Stomach (tissue), 9 donors: ENCODE results near the gene MEG3. TPM values are rescaled to one million over a fixed set of nuclear protein-coding genes. Genes with fewer than 3 reads are reported as not detected.

ENCODE experiments used
- DNase-seq, 2 donors: peaks; one replicate each; pipeline versions ENCODE4 v3.0.0 to v3.0.0-alpha.2; 2013 to 2019
- H3K27ac ChIP-seq, 5 donors: fragments of 200-600 bp in 4 of 5; sonication (generic) in 4 of 5; one replicate each; pipeline ENCODE4 v1.5.1; 2013 to 2019; ENCODE audit warnings: mild to moderate bottlenecking in 1 of 5, moderate library complexity in 1 of 5
- H3K27me3 ChIP-seq, 3 donors: fragments of 200-600 bp; sonication (generic); one replicate each; pipeline ENCODE4 v1.5.1; 2017 to 2019; ENCODE audit warnings: mixed run types in 1 of 3
- H3K36me3 ChIP-seq, 4 donors: fragments of 200-600 bp; sonication (generic); 1 replicate in 3 of 4; 2 replicates in 1 of 4; pipeline ENCODE4 v1.5.1; 2016 to 2019
- H3K4me1 ChIP-seq, 4 donors: fragments of 200-600 bp; sonication (generic); one replicate each; pipeline ENCODE4 v1.5.1; 2016 to 2019
- H3K4me3 ChIP-seq, 4 donors: fragments of 200-600 bp; sonication (generic) in 3 of 4; one replicate each; pipeline ENCODE4 v1.5.1; 2016 to 2019; ENCODE audit warnings: mild to moderate bottlenecking in 1 of 4
- H3K9me3 ChIP-seq, 4 donors: fragments of 200-600 bp; sonication (generic); one replicate each; pipeline ENCODE4 v1.5.1; 2016 to 2019
- EP300 ChIP-seq: sonication (generic); formaldehyde crosslinking; IDR thresholded peaks from one replicate; pipeline ENCODE4 v1.6.1; 2017; ENCODE audit warnings: antibody characterized with exemption
- POLR2A ChIP-seq, 4 donors: fragments of 450-650 bp; IDR thresholded peaks; one replicate each; pipeline ENCODE4 v1.6.1; 2016; ENCODE audit warnings: antibody characterized with exemption in 4 of 4, control low read depth in 2 of 4, mild to moderate bottlenecking in 1 of 4, moderate library complexity in 1 of 4
- POLR2AphosphoS5 ChIP-seq, 3 donors: sonication (generic); formaldehyde crosslinking; IDR thresholded peaks; one replicate each; pipeline ENCODE4 v1.6.1; 2016; ENCODE audit warnings: antibody characterized with exemption in 3 of 3
- WGBS, 5 donors: extraction: QIAGEN DNeasy Blood & Tissue Kit in 3 of 5; methylation state at CpG; one replicate each; pipeline versions ENCODE4 v1.1.5 to v1.1.7; 2013 to 2018; 5-methylcytosine and 5-hydroxymethylcytosine counted together
- intact Hi-C: fragments of 100-400 bp; cut with DNase I; formaldehyde crosslinking; loops from one replicate; pipeline ENCODE4 v1.15.1; 2023; ENCODE audit warnings: low total_unique reads
- polyA plus RNA-seq, 3 donors: library from polyadenylated mRNA; stranded (reverse); fragments of 200-250 nt; gene quantifications; one replicate each; pipeline ENCODE4 v1.2.3, GENCODE V29; 2013
- total RNA-seq, 5 donors: library from RNA; depleted of rRNA; stranded (reverse); fragments of >200 nt; gene quantifications; one replicate each; pipeline versions ENCODE4 v1.1.0 to v1.2.3, GENCODE V29; 2014 to 2016
- TF ChIP-seq, protein P1 (sequence below), 7 experiments: fragments of 450-650 bp in 4 of 7; fragments of 200-600 bp in 3 of 7; sonication (generic) in 3 of 7; IDR thresholded peaks; one replicate each; pipeline ENCODE4 v1.5.1; 2016 to 2019; ENCODE audit warnings: antibody characterized with exemption in 7 of 7, control low read depth in 2 of 7, mild to moderate bottlenecking in 1 of 7
- donor health status: healthy with polysubstance abuse.
- donor health status: Bipolar disorder and iron deficiency.
- donor health status: healthy.

The MEG3 gene
- total and polyA plus RNA-seq, 8 donors = 13.4 to 390 (median 99.2) TPM

DNA sequence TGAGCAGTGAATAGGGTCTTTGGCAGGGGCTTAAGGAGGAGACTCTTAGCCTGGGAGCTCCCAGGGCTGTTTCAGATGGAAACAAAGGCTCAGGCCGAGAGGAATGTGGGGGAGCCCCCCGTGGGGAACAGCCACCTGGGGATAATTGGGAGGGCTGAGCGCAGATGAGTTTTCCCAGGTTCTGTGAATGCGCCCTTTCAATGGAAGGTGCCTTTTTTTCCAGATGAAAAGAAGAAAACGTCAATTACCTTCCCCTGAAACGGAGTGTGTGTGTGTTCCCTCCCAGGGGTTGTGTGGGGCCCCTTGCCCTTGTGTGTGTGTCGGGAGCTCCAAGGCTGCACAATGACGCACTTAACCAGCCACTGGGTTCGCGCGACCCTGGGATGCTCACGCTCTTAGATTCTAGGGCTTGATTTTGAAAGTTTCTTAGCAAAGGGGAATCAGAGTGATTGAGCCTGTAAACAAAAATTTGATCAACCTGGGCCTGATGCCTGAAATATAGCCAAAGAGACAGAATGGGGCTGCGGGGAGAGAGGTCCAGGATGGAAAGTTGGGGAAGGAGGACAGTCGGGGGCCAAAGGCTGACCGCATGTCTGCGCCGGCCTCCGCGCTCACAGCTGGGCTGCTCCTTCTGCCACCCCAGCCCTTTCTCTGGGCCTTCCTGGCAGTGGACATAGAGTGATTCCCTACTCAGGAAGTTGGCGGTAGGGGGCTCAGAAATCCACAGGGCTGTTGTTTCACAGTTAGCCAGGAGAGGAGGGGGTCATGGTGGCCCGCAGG lies 14.6 kb downstream of the MEG3 start:
- H3K9me3 ChIP-seq = no peaks in the 10 kb centered on the region
- H3K4me3 ChIP-seq = no peak overlapping the region
- H3K27me3 ChIP-seq = peaks cover 0 to 20% (median 0%) of the 10 kb centered on the region in 3 donors
- intact Hi-C loops = no loop called here
- WGBS, 5 donors = 80 to 86% (median 83%) methylated on average over 21 of the region's 21 CpGs
- H3K27ac ChIP-seq = peak overlapping the region in 1 of 5 donors; percentile 75
- no peak for DNase-seq
- H3K36me3 ChIP-seq = no peaks in the 10 kb centered on the region
- TF ChIP-seq, protein P1, sequence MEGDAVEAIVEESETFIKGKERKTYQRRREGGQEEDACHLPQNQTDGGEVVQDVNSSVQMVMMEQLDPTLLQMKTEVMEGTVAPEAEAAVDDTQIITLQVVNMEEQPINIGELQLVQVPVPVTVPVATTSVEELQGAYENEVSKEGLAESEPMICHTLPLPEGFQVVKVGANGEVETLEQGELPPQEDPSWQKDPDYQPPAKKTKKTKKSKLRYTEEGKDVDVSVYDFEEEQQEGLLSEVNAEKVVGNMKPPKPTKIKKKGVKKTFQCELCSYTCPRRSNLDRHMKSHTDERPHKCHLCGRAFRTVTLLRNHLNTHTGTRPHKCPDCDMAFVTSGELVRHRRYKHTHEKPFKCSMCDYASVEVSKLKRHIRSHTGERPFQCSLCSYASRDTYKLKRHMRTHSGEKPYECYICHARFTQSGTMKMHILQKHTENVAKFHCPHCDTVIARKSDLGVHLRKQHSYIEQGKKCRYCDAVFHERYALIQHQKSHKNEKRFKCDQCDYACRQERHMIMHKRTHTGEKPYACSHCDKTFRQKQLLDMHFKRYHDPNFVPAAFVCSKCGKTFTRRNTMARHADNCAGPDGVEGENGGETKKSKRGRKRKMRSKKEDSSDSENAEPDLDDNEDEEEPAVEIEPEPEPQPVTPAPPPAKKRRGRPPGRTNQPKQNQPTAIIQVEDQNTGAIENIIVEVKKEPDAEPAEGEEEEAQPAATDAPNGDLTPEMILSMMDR (IDR thresholded peaks at IDR 0.05) = no peak
- TF ChIP-seq POLR2A (IDR thresholded peaks at IDR 0.05) (no peak), POLR2AphosphoS5 (IDR thresholded peaks at IDR 0.05) (no peak), EP300 (no peak)
- peaks cover 0 to 11% (median 5%) of the 10 kb centered on the region in 4 donors for H3K4me1 ChIP-seq

DNA sequence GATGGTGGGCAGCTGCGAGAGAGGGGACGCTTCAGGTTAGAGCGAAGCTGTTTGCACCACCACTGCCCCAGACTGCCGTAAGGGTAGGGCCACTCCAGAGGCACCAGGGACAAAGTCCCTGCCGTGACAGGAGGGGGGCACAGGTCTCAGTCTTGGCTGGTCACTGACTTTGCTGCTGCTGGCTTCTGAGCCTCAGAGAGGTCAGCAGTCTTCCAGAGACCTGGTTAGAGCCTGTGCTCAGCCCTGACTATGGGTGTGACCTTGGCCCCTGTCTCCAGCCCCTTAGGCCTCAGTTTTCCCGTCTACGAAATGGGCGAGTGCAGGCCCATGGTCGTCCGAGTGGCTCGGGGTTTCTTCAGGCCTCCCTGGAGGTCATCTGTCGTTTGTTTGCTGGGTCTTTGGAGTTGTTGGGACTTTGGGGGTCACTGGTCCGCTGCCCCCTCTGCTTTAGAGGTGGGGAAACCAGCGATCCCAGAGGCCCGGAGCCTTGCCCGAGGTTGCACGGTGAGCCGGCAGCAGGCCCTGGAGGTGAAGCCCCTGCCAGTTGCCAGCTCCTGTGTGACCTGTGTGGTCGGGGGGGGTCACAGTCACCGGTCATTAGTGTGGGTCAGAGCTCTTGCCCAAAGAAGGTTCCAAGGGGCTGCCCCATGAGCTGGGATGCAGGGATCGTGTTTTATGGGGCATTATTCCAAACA lies 15.3 kb downstream of the MEG3 start:
- intact Hi-C loops = no loop called here

DNA sequence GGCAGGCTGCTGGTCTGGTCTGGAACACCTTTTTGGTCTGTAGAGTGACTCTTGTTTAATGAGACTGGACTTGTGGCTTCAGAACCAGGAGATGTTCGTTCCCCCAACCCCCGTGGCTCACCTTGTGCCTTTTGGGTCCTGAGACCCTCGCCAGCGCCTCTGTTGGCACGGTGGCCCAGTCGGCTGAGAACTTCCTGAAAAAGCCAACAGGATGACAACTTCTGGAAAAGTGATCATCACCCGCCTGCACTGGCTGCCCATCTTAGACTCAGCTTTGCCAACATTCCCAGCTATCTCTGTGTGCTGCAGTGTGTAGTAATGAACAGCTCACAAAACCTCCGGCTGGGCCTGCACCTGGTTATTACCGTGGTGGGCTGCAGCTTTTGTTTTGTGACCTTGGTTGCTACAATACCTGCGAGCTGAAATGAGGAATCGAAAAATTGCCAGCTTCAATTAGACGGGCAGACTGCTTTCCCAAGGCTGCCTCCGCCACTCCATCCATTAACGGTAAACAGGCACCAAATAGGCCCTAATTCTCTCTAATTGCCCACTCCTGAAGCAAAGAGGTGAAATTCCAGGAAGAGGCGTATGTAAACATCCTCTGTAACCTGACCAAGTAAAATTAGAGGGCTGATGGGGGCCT lies 16.0 kb downstream of the MEG3 start:
- TF ChIP-seq POLR2AphosphoS5 (IDR thresholded peaks at IDR 0.05) (no peak), POLR2A (IDR thresholded peaks at IDR 0.05) (no peak), EP300 (no peak)
- TF ChIP-seq, protein P1 (IDR thresholded peaks at IDR 0.05) = no peak
- 70 to 79% (median 75%) methylated on average over 8 to 15 of the region's 15 CpGs for WGBS, 5 donors
- Histone ChIP-seq H3K27ac (peak overlapping the region in 4 of 5 donors; percentile 7 to 75 (median 35)), H3K4me1 (peaks cover 0 to 11% (median 5%) of the 10 kb centered on the region in 4 donors), H3K9me3 (no peaks in the 10 kb centered on the region), H3K27me3 (peaks cover 0 to 14% (median 0%) of the 10 kb centered on the region in 3 donors), H3K36me3 (no peaks in the 10 kb centered on the region), H3K4me3 (no peak overlapping the region)
- intact Hi-C loops = no loop called here
- DNase-seq = no peak

More for the DNA sequence above, 15.3 kb downstream of the MEG3 start:
- H3K27ac ChIP-seq = peak overlapping the region in 2 of 5 donors; percentile 41 to 75
- no peak for DNase-seq
- H3K27me3 ChIP-seq = peaks cover 0 to 18% (median 0%) of the 10 kb centered on the region in 3 donors
- TF ChIP-seq POLR2A (IDR thresholded peaks at IDR 0.05) (no peak), POLR2AphosphoS5 (IDR thresholded peaks at IDR 0.05) (no peak), EP300 (no peak)
- TF ChIP-seq, protein P1 (IDR thresholded peaks at IDR 0.05) = no peak
- H3K4me1 ChIP-seq = peaks cover 0 to 11% (median 5%) of the 10 kb centered on the region in 4 donors
- no peaks in the 10 kb centered on the region for H3K9me3 ChIP-seq
- no peak overlapping the region for H3K4me3 ChIP-seq
- H3K36me3 ChIP-seq = no peaks in the 10 kb centered on the region
- 79 to 92% (median 87%) methylated on average over 16 to 21 of the region's 21 CpGs for WGBS, 5 donors

DNA sequence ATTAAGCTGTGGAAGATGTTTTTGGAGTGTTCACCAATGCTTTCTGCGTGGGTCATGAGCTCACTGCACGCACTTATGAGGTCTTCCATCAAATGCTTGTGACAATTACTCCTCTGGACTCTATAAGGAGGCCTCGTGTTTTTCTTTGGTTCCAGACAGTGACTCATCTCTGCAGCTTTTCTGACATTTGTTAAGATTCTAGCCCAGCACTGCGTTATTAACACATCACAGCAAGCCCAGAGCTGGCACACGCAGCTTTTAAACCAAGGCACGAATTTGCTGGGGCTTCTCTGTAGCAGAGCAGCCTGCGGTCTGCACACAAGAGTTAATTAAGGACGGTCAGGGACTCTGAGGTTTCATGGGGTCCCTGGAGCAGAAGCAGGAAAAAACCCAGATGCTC lies 16.9 kb downstream of the MEG3 start:
- H3K36me3 ChIP-seq = no peaks in the 10 kb centered on the region
- 35 to 62% (median 57%) methylated on average over 8 of the region's 8 CpGs for WGBS, 5 donors
- TF ChIP-seq POLR2AphosphoS5 (IDR thresholded peaks at IDR 0.05) (no peak), EP300 (no peak), POLR2A (IDR thresholded peaks at IDR 0.05) (no peak)
- TF ChIP-seq, protein P1 (IDR thresholded peaks at IDR 0.05) = no peak
- peak overlapping the region in 4 of 5 donors; percentile 7 to 75 (median 42) for H3K27ac ChIP-seq
- intact Hi-C loops = no loop called here
- DNase-seq = peak in 1 of 2 donors; percentile 72
- peaks cover 0 to 11% (median 5%) of the 10 kb centered on the region in 4 donors for H3K4me1 ChIP-seq
- H3K9me3 ChIP-seq = no peaks in the 10 kb centered on the region
- no peak overlapping the region for H3K4me3 ChIP-seq
- peaks cover 0 to 14% (median 0%) of the 10 kb centered on the region in 3 donors for H3K27me3 ChIP-seq
